ENCODE data around the gene TRAIP. TPM values are rescaled to one million over a fixed set of nuclear protein-coding genes. Genes with fewer than 3 reads are reported as not detected.
"Not testable (repeated sequence)": the region's sequence is repeated elsewhere in the genome, so short reads cannot be mapped to it uniquely, and the experiment has no call there.

The TRAIP gene, protein sequence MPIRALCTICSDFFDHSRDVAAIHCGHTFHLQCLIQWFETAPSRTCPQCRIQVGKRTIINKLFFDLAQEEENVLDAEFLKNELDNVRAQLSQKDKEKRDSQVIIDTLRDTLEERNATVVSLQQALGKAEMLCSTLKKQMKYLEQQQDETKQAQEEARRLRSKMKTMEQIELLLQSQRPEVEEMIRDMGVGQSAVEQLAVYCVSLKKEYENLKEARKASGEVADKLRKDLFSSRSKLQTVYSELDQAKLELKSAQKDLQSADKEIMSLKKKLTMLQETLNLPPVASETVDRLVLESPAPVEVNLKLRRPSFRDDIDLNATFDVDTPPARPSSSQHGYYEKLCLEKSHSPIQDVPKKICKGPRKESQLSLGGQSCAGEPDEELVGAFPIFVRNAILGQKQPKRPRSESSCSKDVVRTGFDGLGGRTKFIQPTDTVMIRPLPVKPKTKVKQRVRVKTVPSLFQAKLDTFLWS
- 10 to 100 TPM; 22.7 to 25.3 TPM for total RNA-seq

DNA sequence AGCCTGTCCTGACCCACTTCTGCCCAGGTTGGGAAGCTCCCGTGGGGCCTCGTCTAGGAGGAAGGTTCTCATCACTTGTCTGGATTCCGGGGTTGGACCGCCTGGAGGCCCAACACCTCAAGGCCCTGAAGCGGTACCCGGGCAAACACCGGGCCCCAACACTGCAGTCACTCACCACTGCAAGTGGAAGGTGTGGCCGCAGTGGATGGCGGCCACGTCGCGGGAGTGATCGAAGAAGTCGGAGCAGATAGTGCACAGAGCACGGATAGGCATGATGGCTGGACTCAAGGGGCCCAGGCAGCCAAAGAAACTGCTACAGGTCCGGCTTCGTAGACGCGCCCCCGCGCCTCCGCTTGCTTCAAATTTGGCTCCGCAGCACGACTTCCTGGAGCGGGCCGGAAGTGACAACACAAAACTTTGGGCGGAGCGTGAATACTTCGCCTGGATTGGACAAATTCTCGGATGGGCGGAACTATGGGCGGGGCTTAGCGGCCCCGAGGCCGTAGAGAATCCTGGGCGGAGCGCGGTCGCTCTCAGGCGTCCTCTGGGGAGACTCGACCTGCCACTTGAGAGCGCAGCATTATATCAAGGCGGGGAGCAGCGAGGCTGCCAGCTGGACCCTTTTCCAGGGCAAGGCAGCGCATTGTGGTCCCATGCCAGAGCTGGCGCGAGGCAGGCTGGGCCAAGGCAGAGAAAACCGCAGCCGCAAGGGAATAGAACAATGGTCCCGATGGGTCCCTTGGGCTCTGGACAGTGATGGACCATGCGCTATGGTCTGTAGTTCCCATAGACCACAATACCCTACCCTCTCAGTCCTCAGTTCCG is at the start of gene TRAIP:
TRAIP (minus strand) TSS at position 384 of the 825 bp plus-strand sequence; CDS start at position 273, 111 bp downstream.
- H3K9me3 Mint-ChIP-seq, result no peaks in the 10 kb centered on the region
- ChIA-PET CTCF (interaction anchor here (1.0 to 3.1 kb wide), 3 partner anchors 15 to 54 kb away, joined by 5 to 14 read pairs (median 10); partner anchors contain the start of gene INKA1), POLR2A (no interaction called here)
- peak within 1 kb of the TSS; percentile 72 for H3K27ac Mint-ChIP-seq
- peak within 1 kb of the TSS; percentile 97 for H3K4me3 Mint-ChIP-seq
- no peaks in the 10 kb centered on the region for H3K36me3 Mint-ChIP-seq
- H3K27me3 Mint-ChIP-seq, result no peaks in the 10 kb centered on the region
- DNase-seq, result peak; percentile 96
- intact Hi-C loops (cut with micrococcal nuclease), result loop anchor here (1.0 to 5.0 kb wide), 3 partner anchors 50 to 139 kb away; partner anchors contain the start of genes AMIGO3 and IP6K1
- peaks cover 13% of the 10 kb centered on the region for H3K4me1 Mint-ChIP-seq (ENCODE audit: low read depth)

DNA sequence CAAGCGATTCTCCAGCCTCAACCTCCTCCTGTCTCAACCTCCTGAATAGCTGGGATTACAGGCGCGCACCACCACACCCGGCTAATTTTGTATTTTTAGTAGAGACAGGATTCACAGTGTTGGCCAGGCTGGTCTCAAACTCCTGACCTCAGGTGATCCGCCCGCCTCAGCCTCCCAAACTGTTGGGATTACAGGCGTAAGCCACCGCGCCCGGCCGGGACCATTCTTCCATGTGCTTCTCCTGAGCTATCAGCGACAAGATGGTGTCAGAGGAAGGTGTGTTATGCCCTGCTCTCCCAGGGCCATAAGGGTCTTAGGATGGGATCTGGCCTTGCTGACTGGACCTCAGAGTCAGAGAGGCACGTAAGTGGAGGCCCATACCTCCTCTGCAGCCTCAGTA is 48.1 kb upstream of the TRAIP start:
- Mint-ChIP-seq H3K27ac (peak overlapping the region; percentile 80), H3K4me3 (peak overlapping the region; percentile 88), H3K4me1 (ENCODE audit: low read depth) (peaks cover 22% of the 10 kb centered on the region)
- CTCF ChIA-PET, result interaction anchor here (2.1 kb wide), 1 partner anchor 65 kb away, joined by 11 read pairs; no protein-coding TSS in a partner anchor
- intact Hi-C loops (cut with micrococcal nuclease); H3K27me3 Mint-ChIP-seq; DNase-seq; H3K9me3 Mint-ChIP-seq; POLR2A ChIA-PET; H3K36me3 Mint-ChIP-seq: not testable (repeated sequence)

DNA sequence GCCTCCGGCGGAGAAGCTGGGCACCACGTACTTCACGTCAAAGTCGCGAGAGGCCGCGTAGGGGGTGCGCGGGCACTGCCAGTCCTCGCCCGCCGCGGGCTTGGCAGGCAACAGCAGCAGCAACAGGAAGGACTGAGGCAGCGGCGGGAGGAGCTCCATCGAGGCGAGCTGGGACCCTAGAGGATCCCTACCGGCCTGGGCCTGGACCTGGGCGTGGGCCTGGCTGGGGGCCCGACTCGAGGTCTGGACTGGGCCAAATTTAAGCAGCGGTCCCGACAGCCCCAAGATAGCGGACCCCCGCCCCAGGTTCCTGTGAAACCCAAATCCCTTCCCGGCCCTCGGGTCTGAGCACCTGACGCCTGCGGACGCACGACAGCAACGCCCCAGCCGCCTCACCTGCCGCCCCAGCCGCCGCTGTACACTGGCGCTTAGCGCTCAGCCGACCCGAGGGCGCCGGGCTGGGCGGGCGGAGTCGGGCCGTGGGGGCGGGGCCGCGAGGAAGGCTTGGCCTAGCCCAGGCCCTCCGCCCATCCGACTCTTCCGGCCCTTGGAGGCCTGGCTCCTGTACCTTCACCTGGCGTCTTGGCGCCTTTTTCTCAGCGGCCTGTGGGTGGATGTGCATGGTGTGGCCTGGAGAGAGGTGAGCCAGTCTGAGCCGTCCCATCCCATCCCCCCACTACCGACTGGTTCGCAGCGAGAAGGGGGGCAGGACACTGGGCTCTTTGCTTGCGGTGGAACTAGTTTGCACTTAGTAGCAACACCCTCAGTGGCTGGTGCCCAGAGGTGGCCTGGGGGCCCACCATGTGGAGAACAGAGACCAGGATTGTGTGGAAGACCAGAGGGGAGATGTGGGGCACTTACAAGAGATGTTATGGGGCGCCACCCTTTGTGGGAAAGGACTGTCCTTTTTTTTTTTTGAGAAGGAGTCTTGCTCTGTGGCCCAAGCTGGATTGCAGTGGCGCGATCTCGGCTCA is 47.4 kb upstream of the TRAIP start, which contains the start of gene MST1R:
MST1R (minus strand) TSS at position 423 of the 974 bp plus-strand sequence; CDS start at position 159, 264 bp downstream.
- POLR2A ChIA-PET, result no interaction called here

DNA sequence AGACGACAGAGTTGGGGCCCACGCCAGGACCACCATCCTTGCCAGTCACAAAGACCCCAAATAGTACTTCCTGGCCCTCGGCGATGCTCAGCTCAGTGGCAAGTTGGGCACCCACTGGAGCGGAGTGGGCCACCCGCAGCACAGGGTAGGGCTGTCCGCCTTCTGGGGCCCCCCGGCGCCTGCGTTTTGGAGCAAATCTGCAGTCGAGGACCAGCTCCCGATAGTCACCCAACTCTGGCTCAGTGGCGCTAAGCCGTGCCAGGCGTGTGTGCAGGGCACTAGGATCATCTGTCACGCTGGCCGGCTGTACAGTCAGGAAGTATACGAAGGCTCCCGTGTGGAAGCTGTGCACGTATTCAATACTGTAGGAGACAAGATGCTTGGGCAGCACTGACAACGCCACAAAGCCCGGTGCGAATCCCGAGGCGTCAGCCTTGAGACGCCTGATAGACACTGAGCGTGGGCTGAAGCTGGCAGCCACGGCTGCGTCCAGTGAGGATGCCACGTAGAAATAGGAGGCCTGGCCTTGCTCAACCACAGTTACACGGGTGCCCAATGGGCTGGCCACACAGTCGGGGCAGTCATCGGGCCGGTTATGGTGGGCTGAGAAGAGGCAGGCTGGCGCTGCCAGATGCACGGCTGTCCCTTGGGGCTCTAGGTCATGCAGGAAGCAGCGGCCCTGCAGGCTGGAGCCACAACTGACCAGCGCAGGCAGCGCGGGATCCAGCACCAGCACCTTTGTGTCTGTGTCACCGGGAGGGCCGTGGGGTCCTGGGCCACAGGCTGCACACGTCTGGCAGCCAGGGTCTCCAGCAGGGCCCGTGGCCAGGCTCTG is 46.4 kb upstream of the TRAIP start:
- ChIA-PET POLR2A (no interaction called here), CTCF (interaction anchor here (0.8 to 1.0 kb wide), 3 partner anchors 22 to 99 kb away, joined by 3 to 4 read pairs (median 4); partner anchors contain the start of gene INKA1)
- no peaks in the 10 kb centered on the region for H3K9me3 Mint-ChIP-seq
- no peak overlapping the region for H3K4me3 Mint-ChIP-seq
- intact Hi-C loops (cut with micrococcal nuclease), result no loop called here
- H3K27me3 Mint-ChIP-seq, result no peaks in the 10 kb centered on the region
- H3K4me1 Mint-ChIP-seq (ENCODE audit: low read depth), result peaks cover 22% of the 10 kb centered on the region
- DNase-seq, result no peak
- H3K27ac Mint-ChIP-seq, result no peak overlapping the region
- H3K36me3 Mint-ChIP-seq, result no peaks in the 10 kb centered on the region

More for the DNA sequence above, 47.4 kb upstream of the TRAIP start, which contains the start of gene MST1R:
- peak; percentile 90 for DNase-seq
- H3K9me3 Mint-ChIP-seq, result no peaks in the 10 kb centered on the region
- intact Hi-C loops (cut with micrococcal nuclease), result no loop called here
- H3K4me1 Mint-ChIP-seq (ENCODE audit: low read depth), result peaks cover 22% of the 10 kb centered on the region
- H3K27me3 Mint-ChIP-seq, result no peaks in the 10 kb centered on the region
- CTCF ChIA-PET, result interaction anchor here (1.0 to 2.1 kb wide), 2 partner anchors 65 kb away, joined by 4 to 11 read pairs; no protein-coding TSS in a partner anchor
- H3K36me3 Mint-ChIP-seq, result no peaks in the 10 kb centered on the region
- peak within 1 kb of the TSS; percentile 88 for H3K4me3 Mint-ChIP-seq
- H3K27ac Mint-ChIP-seq, result peak within 1 kb of the TSS; percentile 80

DNA sequence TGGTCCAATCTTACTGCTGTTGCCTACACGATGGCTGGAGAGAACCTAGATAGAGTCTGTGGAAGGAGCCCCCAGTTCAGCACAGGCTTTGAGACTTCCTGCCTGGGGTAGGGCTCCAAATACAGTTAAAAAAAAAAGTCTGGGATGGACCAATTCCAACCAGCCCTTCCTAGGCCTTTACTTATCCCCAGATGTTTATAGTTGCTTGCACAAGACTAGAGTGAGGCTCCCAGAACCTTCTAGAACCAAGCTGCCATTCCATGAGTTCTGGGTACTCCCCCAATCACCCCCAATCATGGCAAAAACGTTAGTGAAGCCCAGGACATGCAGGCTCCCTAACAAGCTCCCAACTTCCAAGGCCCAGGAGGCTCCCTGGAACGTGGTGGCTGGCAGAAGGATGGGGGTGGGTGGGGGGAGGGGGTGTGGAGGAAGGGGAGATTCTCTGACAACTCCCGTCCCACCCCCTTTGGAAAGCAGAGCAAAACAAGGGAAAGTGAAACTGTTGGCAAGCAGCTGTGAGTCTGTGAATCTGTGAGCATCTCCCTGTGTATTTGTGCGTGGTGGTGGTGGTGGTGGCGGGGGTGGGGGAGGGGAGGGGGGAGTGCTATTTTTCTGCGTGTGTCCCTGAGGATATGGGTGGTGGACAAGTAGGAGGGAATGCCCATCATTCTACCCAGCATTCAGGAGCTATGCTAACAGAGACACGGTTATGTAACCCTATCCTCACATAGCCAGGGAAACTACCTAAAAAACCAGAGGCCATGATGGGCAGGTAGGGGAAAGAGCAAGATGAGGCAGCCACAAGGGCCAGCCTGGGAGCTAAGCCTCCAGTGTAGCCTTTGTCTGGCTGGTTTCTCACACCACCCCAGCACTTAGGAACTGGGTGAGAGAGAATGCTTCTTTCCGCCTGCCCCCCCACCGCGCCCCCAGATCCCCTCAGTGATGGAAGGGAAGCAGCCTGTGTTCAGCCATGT is 45.3 kb upstream of the TRAIP start:
- DNase-seq, result no peak
- ChIA-PET CTCF (interaction anchor here (0.8 to 1.6 kb wide), 3 partner anchors 21 to 100 kb away, joined by 3 to 5 read pairs (median 4); partner anchors contain the start of gene INKA1), POLR2A (no interaction called here)
- no peaks in the 10 kb centered on the region for H3K27me3 Mint-ChIP-seq
- H3K36me3 Mint-ChIP-seq, result no peaks in the 10 kb centered on the region
- no peaks in the 10 kb centered on the region for H3K9me3 Mint-ChIP-seq
- intact Hi-C loops (cut with micrococcal nuclease), result no loop called here
- H3K27ac Mint-ChIP-seq, result no peak overlapping the region
- peaks cover 21% of the 10 kb centered on the region for H3K4me1 Mint-ChIP-seq (ENCODE audit: low read depth)
- H3K4me3 Mint-ChIP-seq, result no peak overlapping the region

DNA sequence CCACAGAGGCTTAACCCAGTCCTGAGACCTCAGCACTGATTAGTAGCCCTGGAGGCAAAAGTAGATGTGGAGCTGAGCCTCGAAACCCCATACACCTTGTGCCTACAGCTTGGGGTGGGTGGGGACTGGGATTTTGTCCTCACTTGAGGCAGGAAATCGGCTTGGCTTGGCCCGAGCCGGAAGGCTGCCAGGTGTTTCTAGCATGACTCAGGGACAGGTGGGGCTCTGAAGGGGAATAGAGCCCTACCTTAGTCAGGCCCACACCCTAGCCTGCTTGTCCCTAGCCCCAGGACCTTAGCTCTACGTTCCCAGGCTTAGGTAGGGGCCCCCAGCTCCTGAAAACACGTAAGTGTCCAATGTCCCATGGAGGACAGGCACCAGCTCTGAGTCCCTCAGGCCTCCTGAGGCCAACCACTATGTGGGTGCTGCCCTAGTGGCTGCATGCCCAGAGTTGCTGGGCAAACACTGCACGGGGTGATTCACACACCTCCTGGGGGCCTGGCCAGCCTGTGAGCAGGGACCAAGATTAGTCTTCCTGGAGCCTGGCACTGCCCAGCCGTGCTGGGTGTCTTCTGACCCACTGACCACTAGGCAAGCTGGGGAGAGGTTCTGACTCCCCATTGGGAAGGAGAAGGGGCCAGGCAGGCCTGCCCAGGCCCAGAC is 44.3 kb upstream of the TRAIP start:
- DNase-seq, result no peak
- intact Hi-C loops (cut with micrococcal nuclease), result no loop called here
- H3K9me3 Mint-ChIP-seq, result no peaks in the 10 kb centered on the region

DNA sequence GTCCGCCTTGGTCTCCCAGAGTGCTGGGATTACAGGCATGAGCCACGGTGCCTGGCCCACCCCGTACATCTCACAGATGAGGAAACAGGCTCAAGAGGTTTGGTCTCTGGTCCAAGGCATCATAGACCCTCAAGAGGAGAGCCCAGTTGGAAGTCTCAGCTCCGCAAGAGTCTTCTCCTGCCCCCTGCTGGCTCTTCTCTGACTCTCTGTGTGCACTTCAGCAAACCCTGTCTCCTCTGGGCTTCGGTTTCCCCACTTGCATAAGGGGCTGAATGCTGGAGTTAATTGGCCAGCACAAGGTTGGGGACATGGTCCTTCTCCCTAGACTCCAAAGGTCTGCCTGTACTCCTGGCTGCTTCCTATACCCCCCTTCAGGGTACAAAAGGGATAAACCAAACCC is 43.5 kb upstream of the TRAIP start:
- peak; percentile 18 for DNase-seq
- Mint-ChIP-seq H3K27ac (no peak overlapping the region), H3K9me3 (no peaks in the 10 kb centered on the region), H3K36me3 (no peaks in the 10 kb centered on the region), H3K4me1 (ENCODE audit: low read depth) (peaks cover 7% of the 10 kb centered on the region), H3K4me3 (no peak overlapping the region), H3K27me3 (no peaks in the 10 kb centered on the region)
- CTCF ChIA-PET, result interaction anchor here (0.6 to 1.4 kb wide), 3 partner anchors 41 to 96 kb away, joined by 3 to 8 read pairs (median 3); partner anchors contain the start of genes INKA1 and RBM6
- POLR2A ChIA-PET, result no interaction called here
- intact Hi-C loops (cut with micrococcal nuclease), result no loop called here

More for the DNA sequence above, 44.3 kb upstream of the TRAIP start:
- H3K27ac Mint-ChIP-seq, result no peak overlapping the region
- H3K4me3 Mint-ChIP-seq, result no peak overlapping the region
- CTCF ChIA-PET, result interaction anchor here (0.6 to 1.6 kb wide), 4 partner anchors 40 to 99 kb away, joined by 3 to 8 read pairs (median 4); partner anchors contain the start of genes INKA1 and RBM6
- H3K4me1 Mint-ChIP-seq (ENCODE audit: low read depth), result peaks cover 11% of the 10 kb centered on the region
- POLR2A ChIA-PET, result no interaction called here
- H3K36me3 Mint-ChIP-seq, result no peaks in the 10 kb centered on the region
- no peaks in the 10 kb centered on the region for H3K27me3 Mint-ChIP-seq

DNA sequence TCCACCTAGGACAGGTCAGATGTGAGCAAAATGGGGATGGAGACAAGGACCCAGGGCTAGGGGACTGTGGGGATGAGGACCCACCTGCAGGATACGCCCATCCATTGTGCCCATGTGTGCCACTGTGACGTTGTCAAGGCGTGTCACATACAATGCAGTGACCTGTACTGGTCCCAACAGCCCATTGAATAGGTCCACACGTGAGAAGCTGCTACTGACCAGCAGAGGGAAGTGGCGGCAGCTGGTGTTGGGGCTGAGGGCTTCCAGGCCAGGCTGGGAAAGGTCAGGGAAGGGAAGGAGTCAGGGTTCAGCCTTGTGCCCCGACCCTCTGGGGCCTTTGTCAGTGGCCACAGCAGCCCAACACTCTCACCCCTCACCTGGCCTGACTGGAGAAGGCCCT is 42.6 kb upstream of the TRAIP start:
- POLR2A ChIA-PET, result no interaction called here
- no peak overlapping the region for H3K4me3 Mint-ChIP-seq
- no peaks in the 10 kb centered on the region for H3K9me3 Mint-ChIP-seq
- no peak for DNase-seq
- CTCF ChIA-PET, result no interaction called here
- no peaks in the 10 kb centered on the region for H3K27me3 Mint-ChIP-seq
- intact Hi-C loops (cut with micrococcal nuclease), result no loop called here
- no peak overlapping the region for H3K27ac Mint-ChIP-seq
- peaks cover 2% of the 10 kb centered on the region for H3K4me1 Mint-ChIP-seq (ENCODE audit: low read depth)
- H3K36me3 Mint-ChIP-seq, result no peaks in the 10 kb centered on the region

DNA sequence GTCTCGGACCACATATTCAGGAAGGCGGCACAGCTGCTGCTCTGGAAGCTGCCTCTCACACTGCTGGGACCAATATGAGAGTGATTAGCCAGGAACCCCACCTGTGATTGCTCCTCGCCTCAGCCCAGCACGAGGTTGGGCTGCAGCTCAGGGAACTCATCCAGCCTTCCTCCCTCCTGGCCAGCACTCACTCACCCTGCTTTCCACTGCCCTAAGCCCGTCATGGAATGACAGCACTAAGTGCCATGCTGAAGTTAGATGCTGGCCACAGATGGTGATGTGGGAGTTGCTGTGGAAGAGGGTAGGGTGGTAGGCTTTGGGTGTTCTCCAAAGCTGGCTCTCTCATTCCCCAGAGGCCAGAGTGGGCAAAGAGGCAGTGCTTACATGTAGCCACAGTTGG is 40.0 kb upstream of the TRAIP start:
- H3K27me3 Mint-ChIP-seq, result no peaks in the 10 kb centered on the region
- no peaks in the 10 kb centered on the region for H3K4me1 Mint-ChIP-seq (ENCODE audit: low read depth)
- no peaks in the 10 kb centered on the region for H3K9me3 Mint-ChIP-seq
- no peak overlapping the region for H3K4me3 Mint-ChIP-seq
- ChIA-PET POLR2A (no interaction called here), CTCF (no interaction called here)
- intact Hi-C loops (cut with micrococcal nuclease), result no loop called here
- no peak overlapping the region for H3K27ac Mint-ChIP-seq
- H3K36me3 Mint-ChIP-seq, result no peaks in the 10 kb centered on the region
- no peak for DNase-seq

Data from activated CD4-positive, alpha-beta memory T cell treated with anti-CD3 and anti-CD28 coated beads for 36 hours (primary cell).